HuH-7 (cell line): Measurements from ENCODE around the gene SLC44A4.
"Not testable (repeated sequence)": the region's sequence is repeated elsewhere in the genome, so short reads cannot be mapped to it uniquely, and the experiment has no call there.

Experiments
- DNase-seq: peaks from one replicate; pipeline ENCODE4 v3.0.0; 2011; ENCODE audit warnings: low spot score

SLC44A4 gene

DNA sequence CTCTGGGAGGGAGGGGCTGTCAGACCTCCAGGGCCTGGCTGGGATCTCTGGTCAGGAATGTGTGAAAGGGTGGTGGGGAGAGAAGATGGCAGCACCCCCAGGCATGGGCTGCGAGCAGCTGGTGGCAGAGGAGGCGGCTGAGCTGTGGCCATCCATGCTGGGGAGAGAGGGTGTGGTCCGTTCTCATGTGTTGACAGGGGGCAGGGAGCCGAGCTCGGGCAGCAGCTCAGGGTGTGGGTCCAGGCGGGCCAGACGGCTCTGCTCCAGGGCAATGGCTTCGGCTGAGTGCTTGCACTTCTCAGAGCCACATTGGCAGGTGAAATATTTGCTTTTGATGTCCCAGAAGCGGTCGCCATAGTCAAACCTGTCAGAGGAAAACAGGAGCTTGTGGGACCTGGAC lies 1.1 kb upstream of the SLC44A4 start:
- DNase-seq: no peak

- DNase-seq: no peak
These were observed 346 bp upstream of the SLC44A4 start for GRCh38 chr6:31879143-31879542.

- DNase-seq: no peak
These were observed 575 bp downstream of the SLC44A4 start for GRCh38 chr6:31878222-31878621.

DNA sequence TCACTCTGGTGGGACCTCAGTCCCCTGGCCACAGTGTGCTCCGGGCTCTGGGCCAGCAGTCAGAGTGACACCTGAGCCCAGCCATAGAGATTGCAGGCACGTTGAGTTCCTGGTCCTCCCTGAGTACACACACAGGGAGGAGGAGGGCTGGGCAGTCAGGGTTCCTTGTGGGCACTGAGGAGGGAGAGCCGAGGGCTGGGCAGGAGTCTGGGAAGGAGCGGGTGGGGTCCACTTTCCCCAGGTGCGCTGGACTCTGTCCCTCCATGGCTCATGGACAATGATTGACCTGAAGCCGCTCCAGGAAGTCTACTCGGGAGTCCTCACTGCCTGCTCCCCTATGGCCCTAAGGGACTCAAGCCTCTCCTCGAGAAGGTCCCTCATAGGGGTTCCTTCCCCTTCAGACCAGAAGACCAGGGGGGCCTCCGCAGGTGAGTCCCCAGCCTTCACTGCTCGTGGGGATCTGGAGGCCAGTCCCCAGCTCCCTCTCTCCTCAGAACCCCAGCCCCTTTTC lies 1.1 kb downstream of the SLC44A4 start:
- peak; percentile 59 for DNase-seq

DNA sequence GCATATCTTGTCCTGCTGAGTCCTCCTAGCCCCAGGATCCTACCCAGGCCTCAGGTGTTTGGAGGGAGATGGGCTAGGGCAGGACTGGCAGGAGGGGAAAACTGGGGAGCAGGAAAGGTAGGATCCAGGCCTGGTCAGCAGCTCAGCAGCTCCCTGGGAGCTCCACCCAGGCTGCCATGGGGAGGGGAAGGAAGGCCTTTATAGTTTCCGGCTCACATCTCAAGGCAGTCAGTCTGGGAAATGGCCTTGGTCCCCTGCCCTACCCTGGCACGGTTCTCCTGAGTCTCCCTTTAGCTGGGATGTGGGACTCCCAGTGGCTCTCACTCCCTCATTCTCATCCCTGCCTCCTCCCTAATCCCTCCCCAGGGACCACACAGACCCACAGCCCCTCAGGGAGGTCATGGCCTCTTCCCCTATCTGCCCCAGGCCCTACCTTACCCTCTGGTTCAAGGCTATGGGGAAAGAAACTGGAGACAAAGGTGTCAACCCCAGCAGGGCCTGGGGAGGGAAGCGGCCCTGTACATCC lies 1.6 kb downstream of the SLC44A4 start:
- DNase-seq: no peak

DNA sequence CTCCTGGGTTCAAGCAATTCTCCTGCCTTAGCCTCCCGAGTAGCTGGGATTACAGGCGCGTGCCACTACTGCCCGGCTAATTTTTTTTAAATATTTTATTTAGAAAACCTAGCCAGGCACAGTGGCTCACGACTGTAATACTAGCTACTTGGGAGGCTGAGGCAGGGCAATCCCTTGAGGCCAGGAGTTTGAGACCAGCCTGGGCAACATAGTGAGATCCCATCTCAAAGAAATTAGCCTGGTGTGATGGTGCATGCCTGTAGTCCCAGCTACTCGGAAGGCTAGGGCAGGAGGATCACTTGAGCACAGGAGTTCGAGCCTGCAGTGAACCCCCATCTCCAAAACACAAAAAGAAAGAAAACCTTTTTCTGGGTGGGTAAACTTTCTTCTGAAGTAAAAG lies 2.4 kb downstream of the SLC44A4 start:
- no peak for DNase-seq

- no peak for DNase-seq
These were observed 2.9 kb downstream of the SLC44A4 start for GRCh38 chr6:31875877-31876276.

DNA sequence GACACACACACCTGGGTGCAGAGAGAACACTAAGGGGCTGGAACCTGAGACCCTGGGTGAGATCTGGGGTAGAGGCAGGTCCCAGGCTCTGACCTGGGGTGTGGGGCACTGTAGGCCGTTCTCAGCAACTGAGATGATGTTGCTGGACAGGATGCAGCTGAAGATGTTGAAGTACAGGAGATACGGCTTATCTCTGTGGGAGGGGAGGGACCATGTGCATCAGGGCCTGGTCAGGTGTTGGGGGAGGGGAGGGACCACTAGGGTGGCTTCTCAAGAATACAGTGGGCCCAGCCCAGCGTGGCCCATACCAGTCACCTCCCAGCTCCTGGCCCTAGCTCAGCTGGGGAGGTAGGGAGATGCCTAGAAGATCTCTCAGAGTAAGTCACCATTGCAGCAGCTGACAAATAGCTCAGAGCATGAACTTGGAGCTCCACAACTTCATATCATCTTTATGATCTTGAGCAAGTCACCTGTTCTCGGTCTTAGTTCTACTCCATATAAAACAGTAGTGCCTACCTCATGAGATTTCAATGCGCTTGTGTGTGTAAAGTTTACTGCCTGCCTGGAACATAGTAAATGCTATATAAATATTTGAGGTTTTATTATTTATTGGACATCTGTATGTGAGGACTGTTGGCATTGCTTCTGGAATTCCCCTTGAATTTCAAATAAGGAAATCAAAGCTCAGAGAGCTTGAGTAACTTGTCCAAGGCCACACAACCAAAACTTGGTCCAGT lies 3.8 kb downstream of the SLC44A4 start:
- no peak for DNase-seq

GRCh38 chr6:31874084-31874670 lies 4.6 kb downstream of the SLC44A4 start:
- no peak for DNase-seq

GRCh38 chr6:31871046-31871659 lies 7.6 kb downstream of the SLC44A4 start:
- DNase-seq: no peak

DNA sequence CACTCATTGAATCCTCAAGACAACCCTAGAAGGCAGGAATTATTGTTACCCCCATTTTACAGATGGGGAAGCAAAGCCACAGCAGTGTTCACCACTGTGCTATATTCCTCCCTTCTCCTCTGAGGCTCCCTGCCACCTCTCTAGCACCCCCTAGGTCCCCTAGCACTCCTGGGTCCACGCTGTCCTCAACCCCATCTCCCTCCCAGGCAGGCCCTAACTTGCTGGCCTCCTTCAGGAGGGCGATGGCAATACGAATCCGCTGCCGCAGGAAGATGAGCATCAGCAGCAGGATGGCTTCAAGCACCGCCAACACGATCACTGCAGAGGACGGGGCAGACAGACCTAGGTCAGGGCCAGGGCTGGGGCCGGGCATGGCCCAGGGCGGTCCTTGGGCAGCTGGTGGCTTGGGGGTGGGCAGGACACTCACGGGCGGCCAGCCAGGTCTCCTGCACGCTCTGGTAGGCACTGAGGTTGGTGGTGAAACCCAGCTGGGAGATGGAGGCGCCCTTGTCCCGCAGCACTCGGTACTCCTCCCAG lies 8.3 kb downstream of the SLC44A4 start:
- no peak for DNase-seq

GRCh38 chr6:31869343-31869742 lies 9.5 kb downstream of the SLC44A4 start:
- DNase-seq: no peak

DNA sequence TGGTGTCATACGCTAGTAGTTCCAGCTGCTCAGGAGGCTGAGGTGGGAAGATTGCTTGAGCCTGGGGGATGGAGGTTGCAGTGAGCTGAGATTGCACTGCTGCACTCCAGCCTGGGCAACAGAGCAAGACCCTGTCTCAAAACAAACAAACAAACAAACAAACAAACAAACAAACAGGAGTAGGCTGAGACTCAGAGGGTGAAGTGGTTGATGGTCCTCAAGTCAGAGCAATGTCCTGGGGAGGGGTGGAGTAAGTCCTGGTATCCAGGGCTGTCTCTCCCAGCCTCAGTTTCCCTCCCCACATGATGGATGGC lies 10.2 kb downstream of the SLC44A4 start:
- DNase-seq: not testable (repeated sequence)

DNA sequence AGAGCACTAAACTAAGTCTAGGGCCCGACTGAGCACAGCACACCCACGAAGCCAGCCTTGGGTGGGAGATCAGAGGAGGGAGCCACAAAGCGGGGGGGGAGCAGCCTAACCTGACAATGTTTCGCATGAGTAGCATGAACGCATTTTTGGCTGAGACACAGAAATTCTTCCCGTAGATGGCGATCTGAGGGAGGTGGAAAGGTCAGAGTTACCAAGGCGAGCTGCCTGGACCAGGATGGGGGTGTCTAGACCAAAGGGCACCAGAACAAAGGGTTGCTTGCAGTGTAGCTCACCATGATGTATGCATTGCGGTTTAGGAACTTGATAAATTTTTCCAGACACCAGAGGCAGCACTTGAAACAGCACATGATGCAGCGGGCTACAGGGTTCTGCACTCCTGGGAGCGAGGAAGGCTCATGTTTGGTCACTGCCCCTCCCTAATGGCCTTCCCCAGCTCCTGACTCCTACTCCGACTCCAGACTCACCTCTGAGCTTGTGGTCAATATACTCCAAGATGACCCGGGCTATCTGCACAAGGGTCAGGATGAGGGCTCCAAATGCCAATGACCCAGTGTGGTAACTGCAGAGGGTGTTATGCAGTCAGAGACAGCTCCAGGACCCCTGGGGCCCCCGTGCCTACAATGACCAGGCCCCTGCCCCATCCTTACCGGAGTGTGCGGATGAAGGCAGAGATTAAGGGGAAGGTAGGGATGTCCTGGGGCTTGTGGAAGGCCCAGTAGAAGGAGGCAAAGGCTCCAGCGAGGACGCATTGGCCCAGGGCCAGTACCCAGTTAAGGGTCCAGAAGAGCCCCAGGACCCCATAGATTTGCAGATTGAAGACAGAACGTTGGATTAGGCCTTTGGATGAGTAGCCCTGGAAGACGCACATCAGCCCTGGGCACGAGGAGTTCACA lies 13.3 kb downstream of the SLC44A4 start:
- DNase-seq: peak; percentile 74

DNA sequence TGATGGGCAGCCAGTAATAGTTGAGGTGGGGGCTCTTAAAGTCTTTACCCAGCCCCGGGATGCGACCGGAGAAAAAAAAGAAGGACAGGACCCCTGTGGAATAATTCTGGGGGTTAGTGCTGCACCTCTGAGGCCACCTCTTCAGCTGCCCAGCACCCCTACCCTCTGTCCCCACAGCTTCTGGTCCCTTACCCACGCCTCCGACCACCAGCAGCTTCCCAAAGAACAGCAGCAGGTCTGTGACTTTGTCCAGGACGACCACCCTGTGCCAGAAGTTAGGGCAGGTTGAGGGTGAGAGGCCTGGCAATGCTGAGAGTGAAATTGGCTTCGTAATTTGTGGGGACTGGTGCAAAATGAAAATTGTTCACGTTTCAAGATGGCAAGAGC lies 14.0 kb downstream of the SLC44A4 start:
- no peak for DNase-seq

DNA sequence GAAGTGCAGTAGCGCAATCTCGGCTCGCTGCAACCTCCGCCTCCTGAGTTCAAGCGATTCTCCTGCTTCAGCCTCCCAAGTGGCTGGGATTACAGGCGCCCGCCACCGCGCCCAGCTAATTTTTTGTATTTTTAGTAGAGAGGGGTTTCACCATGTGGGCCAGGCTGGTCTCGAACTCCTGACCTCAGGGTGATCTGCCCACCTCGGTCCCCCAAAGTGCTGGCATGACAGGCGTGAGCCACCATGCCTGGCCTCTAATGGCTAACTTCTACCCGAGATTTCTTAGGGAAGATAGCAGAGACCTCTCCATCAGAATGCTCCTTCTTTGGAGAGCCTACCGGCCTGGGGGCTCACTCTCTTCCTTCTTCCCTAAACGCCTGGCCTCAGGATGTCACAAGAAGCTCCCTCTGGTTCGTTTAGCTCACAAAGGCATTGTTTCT lies 14.7 kb downstream of the SLC44A4 start:
- DNase-seq: not testable (repeated sequence)

DNA sequence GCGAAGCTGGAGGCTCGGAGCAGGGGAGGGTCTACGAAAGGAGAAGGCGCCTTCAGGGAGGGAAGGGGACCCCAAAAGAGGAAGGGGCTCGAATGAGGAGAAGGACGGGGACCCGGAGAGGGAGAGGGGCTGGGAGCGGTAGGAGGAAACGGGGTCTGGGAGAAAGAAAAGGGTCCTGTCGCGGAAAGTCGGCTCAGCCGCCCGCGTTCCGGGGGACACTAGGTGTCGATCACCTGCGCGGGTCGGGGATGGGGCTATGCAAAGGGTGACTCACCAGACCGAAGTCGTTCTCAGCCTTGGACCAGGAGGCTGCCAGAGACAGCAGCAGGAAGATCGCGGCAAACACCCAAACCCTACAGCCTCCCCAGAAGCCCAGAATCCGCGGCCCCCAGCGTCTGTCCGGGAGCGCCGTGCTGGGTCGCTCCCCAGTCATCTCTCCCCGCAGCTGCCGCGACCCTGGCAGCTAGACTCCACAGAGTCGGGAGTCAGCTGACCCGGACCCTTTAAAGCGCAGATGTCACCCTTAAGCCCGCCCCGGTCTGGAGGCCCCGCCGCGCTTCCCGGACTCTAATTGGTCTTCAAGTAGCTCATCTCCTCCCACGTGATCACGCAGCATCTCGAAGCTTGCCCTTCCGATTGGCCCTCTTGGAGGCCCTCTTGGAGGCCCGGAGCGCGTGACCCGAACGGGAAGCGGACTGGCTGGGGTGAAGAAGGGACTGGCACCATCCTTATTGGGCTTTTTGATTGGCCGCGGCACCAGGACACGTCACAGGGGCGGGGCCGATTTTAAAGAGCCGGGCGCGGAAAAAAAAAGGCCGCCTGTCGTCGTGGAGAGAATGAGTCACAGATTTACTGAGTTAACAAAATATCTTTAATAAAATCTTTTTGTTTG lies 16.2 kb downstream of the SLC44A4 start, which contains the start of gene NEU1:
Gene NEU1 (minus strand): TSS at position 478 of the 892 bp plus-strand sequence. CDS start 45 bp downstream, at position 433.
- DNase-seq: peak; percentile 99

DNA sequence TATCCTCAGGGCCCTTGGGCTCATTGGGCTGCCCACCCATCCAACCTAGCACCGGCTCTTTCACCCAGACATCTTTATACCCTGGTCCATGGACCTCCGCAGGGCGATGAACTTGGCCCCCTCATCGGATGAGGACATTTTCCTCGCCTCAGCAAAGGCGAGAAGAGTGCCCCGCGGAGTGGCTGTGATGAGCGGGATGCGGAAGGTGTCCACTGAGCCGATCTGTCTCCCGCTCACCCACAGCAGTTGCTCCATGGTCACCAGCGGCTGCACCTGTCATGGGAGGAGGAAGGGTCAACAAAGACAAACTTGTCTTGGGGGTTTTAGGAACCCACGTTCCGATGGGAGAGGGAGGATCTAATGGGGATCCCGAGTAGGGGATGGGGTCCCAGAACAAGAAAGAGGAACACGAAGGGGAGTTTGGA lies 16.9 kb downstream of the SLC44A4 start:
- DNase-seq: no peak

GRCh38 chr6:31861150-31861549 lies 17.6 kb downstream of the SLC44A4 start:
- no peak for DNase-seq

GRCh38 chr6:31860349-31860748 lies 18.4 kb downstream of the SLC44A4 start:
- DNase-seq: no peak

DNA sequence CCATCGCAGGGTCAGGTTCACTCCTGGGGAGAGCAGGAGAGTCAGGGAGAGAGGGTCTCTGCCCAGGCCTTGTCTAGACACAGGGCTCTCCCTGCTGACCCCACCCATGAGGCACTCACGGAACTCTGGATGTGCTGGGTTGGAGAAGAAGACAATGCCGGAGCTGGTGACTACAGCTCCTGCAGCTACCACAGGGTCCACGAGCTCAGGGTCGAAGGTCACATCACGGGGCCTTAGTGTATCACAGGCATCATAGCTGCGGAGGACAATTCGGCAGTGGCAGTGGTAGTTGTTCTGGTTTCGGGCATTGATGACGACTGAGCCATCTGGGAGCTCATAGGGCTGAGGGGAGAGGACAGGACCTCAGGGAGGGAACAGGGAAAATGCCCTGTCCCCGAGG lies 18.9 kb downstream of the SLC44A4 start:
- no peak for DNase-seq
